ENCODE results near the gene TMEM143. TPM values are rescaled to one million over a fixed set of nuclear protein-coding genes. Genes with fewer than 3 reads are reported as not detected.

Gene TMEM143
- total RNA-seq, 2 experiments from 2014 or later: 9.4 to 11.0 TPM

- H3K36me3 Mint-ChIP-seq (ENCODE audit: low read depth): peaks cover 5% of the 10 kb centered on the region
- Histone ChIP-seq H3K4me1 (ENCODE audit: insufficient read depth, low read length) (peaks cover 5% of the 10 kb centered on the region), H3K9me3 (ENCODE audit: control insufficient read depth in 1 of 2, insufficient read depth in 1 of 2, low read length in 2 of 2) (no peaks in the 10 kb centered on the region), H3K36me3 (ENCODE audit: insufficient read depth, low read length) (no peaks in the 10 kb centered on the region), H3K27me3 (ENCODE audit: control insufficient read depth in 1 of 2, insufficient read depth in 2 of 2, low read length in 2 of 2) (no peaks in the 10 kb centered on the region), H3K4me3 (ENCODE audit: low read length) (no peak overlapping the region), H3K27ac (ENCODE audit: low read depth in 1 of 2, low read length in 2 of 2) (no peak overlapping the region)
- no peak for ATAC-seq (ENCODE audit: poor library complexity)
- no peak overlapping the region for H3K27ac Mint-ChIP-seq
- H3K9me3 Mint-ChIP-seq: no peaks in the 10 kb centered on the region
- TF ChIP-seq CTCF (IDR thresholded peaks at IDR 0.05): no peak
- no peak overlapping the region for H3K4me3 Mint-ChIP-seq
- DNase-seq: no peak
- ChIA-PET CTCF (no interaction called here), POLR2A (no interaction called here)
- intact Hi-C loops (cut with DNase I, micrococcal nuclease): loop anchor here in 1 of 2 experiments (5.0 kb wide), 1 partner anchor 36 kb away; no protein-coding TSS in a partner anchor
- H3K4me1 Mint-ChIP-seq (ENCODE audit: low read depth): peaks cover 6% of the 10 kb centered on the region
- no peaks in the 10 kb centered on the region for H3K27me3 Mint-ChIP-seq
These were observed 10.1 kb downstream of the TMEM143 start for GRCh38 chr19:48353677-48354076.

DNA sequence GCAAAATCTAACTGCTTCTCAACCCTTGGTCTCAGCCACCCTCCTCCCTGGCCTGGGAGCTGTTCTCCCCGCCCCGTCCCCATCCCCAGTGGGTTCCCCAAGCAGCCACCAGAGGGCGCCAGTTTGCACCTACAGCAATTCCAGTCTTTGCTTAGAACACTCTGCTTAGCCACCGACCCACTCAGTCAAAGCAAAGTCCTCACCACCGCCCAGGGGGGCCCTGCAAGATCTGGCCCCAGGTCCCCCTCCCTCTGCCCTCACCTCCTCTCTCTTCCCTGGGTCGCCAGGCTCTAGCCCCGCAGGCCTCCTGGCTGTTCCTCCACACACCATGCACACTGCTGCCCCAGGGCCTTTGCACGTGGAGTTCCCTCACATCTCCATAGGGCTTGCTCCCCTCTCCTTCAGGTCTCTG is 12.4 kb downstream of the TMEM143 start:
- H3K4me1 Mint-ChIP-seq (ENCODE audit: low read depth): peaks cover 6% of the 10 kb centered on the region
- ATAC-seq (ENCODE audit: poor library complexity) (peak; percentile 89), DNase-seq (peak; percentile 66 to 86 (median 76))
- Histone ChIP-seq H3K27me3 (ENCODE audit: control insufficient read depth in 1 of 2, insufficient read depth in 2 of 2, low read length in 2 of 2) (no peaks in the 10 kb centered on the region), H3K9me3 (ENCODE audit: control insufficient read depth in 1 of 2, insufficient read depth in 1 of 2, low read length in 2 of 2) (no peaks in the 10 kb centered on the region), H3K4me3 (ENCODE audit: low read length) (no peak overlapping the region), H3K4me1 (ENCODE audit: insufficient read depth, low read length) (peaks cover 5% of the 10 kb centered on the region), H3K36me3 (ENCODE audit: insufficient read depth, low read length) (no peaks in the 10 kb centered on the region), H3K27ac (ENCODE audit: low read depth in 1 of 2, low read length in 2 of 2) (no peak overlapping the region)
- intact Hi-C loops (cut with DNase I, micrococcal nuclease): loop anchor here (1.0 to 5.0 kb wide), 2 partner anchors 34 to 233 kb away; no protein-coding TSS in a partner anchor
- H3K27me3 Mint-ChIP-seq: no peaks in the 10 kb centered on the region
- TF ChIP-seq CTCF (IDR thresholded peaks at IDR 0.05): peak; percentile 78
- ChIA-PET CTCF (interaction anchor here (0.6 to 2.0 kb wide), 4 partner anchors 12 to 94 kb away, joined by 3 to 9 read pairs (median 5); partner anchors contain the start of genes SYNGR4 and TMEM143), POLR2A (no interaction called here)
- peaks cover 10% of the 10 kb centered on the region for H3K36me3 Mint-ChIP-seq (ENCODE audit: low read depth)
- H3K27ac Mint-ChIP-seq: no peak overlapping the region
- H3K4me3 Mint-ChIP-seq: no peak overlapping the region
- no peaks in the 10 kb centered on the region for H3K9me3 Mint-ChIP-seq

DNA sequence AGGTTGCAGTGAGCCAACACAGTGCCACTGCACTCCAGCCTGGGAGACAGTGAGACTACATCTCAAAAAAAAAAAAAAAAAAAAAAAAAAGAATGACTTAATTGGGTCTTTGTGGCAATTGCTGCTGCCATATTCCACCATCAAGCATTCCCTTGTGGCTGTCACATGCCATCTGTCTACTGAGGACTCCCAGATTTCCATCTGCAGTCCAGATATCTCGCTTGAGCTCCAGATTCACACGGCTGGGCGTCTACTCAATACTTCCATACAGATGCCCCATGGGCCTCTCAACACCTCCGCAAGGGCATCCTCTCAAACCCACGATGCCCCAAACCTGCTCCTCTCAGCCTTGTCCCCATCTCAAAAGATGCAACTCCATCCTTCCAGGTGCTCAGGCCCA is 12.9 kb downstream of the TMEM143 start:
- H3K27me3 Mint-ChIP-seq: no peaks in the 10 kb centered on the region
- H3K9me3 Mint-ChIP-seq: no peaks in the 10 kb centered on the region
- peaks cover 5% of the 10 kb centered on the region for H3K4me1 ChIP-seq (ENCODE audit: insufficient read depth, low read length)
- H3K27ac ChIP-seq (ENCODE audit: low read depth in 1 of 2, low read length in 2 of 2): no peak overlapping the region
- DNase-seq: no peak
- intact Hi-C loops (cut with DNase I, micrococcal nuclease): loop anchor here (1.0 to 5.0 kb wide), 2 partner anchors 34 to 233 kb away; no protein-coding TSS in a partner anchor
- H3K9me3 ChIP-seq (ENCODE audit: control insufficient read depth in 1 of 2, insufficient read depth in 1 of 2, low read length in 2 of 2): no peaks in the 10 kb centered on the region
- no peak for ATAC-seq (ENCODE audit: poor library complexity)
- no peaks in the 10 kb centered on the region for H3K36me3 ChIP-seq (ENCODE audit: insufficient read depth, low read length)
- H3K27ac Mint-ChIP-seq: no peak overlapping the region
- H3K4me3 ChIP-seq (ENCODE audit: low read length): no peak overlapping the region
- peaks cover 10% of the 10 kb centered on the region for H3K36me3 Mint-ChIP-seq (ENCODE audit: low read depth)
- no peaks in the 10 kb centered on the region for H3K27me3 ChIP-seq (ENCODE audit: control insufficient read depth in 1 of 2, insufficient read depth in 2 of 2, low read length in 2 of 2)
- CTCF ChIA-PET: interaction anchor here (0.6 to 2.0 kb wide), 4 partner anchors 13 to 94 kb away, joined by 3 to 9 read pairs (median 5); partner anchors contain the start of genes SYNGR4 and TMEM143
- POLR2A ChIA-PET: no interaction called here
- peaks cover 6% of the 10 kb centered on the region for H3K4me1 Mint-ChIP-seq (ENCODE audit: low read depth)
- H3K4me3 Mint-ChIP-seq: no peak overlapping the region
- no peak for TF ChIP-seq CTCF (IDR thresholded peaks at IDR 0.05)
